GM20000 (cell line): ENCODE data around the gene DFFA.
"Not testable (repeated sequence)": the region's sequence is repeated elsewhere in the genome, so short reads cannot be mapped to it uniquely, and the experiment has no call there.

Experiments
- DNase-seq: peaks from one replicate; pipeline ENCODE4 v3.0.0; 2012; ENCODE audit warnings: low spot score
- TF ChIP-seq, protein P1 (sequence below): IDR thresholded peaks from 2 replicates; pipeline ENCODE4 v1.5.1; 2012; ENCODE audit warnings: mild to moderate bottlenecking, control low read depth; ENCODE audit errors: extremely low read depth, missing control alignments

The DFFA gene

GRCh38 chr1:10421637-10422036 is 50.7 kb downstream of the DFFA start:
- no peak for DNase-seq
- TF ChIP-seq, protein P1, sequence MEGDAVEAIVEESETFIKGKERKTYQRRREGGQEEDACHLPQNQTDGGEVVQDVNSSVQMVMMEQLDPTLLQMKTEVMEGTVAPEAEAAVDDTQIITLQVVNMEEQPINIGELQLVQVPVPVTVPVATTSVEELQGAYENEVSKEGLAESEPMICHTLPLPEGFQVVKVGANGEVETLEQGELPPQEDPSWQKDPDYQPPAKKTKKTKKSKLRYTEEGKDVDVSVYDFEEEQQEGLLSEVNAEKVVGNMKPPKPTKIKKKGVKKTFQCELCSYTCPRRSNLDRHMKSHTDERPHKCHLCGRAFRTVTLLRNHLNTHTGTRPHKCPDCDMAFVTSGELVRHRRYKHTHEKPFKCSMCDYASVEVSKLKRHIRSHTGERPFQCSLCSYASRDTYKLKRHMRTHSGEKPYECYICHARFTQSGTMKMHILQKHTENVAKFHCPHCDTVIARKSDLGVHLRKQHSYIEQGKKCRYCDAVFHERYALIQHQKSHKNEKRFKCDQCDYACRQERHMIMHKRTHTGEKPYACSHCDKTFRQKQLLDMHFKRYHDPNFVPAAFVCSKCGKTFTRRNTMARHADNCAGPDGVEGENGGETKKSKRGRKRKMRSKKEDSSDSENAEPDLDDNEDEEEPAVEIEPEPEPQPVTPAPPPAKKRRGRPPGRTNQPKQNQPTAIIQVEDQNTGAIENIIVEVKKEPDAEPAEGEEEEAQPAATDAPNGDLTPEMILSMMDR, result no peak

- TF ChIP-seq, protein P1, result no peak
- DNase-seq, result no peak
Observed at GRCh38 chr1:10419351-10419750, 53.0 kb downstream of the DFFA start.

DNA sequence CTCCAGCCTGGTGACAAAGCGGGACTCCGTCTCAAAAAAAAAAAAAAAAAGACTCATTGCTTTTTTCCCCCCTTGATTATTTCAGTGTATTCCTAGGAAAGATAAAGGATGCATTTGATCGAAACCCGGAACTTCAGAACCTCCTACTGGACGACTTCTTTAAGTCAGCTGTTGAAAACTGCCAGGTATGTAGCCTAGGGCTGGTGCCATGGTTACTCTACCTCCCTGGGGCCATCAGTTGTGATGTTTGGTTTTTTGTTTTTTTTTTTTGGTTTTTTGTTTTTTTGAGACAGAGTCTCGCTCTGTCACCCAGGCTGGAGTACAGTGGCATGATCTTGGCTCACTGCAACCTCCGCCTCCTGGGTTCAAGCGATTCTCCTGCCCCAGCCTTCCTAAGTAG is 53.6 kb downstream of the DFFA start:
- DNase-seq, result not testable (repeated sequence)

- DNase-seq, result not testable (repeated sequence)
Observed at GRCh38 chr1:10415967-10416366, 56.4 kb downstream of the DFFA start.

DNA sequence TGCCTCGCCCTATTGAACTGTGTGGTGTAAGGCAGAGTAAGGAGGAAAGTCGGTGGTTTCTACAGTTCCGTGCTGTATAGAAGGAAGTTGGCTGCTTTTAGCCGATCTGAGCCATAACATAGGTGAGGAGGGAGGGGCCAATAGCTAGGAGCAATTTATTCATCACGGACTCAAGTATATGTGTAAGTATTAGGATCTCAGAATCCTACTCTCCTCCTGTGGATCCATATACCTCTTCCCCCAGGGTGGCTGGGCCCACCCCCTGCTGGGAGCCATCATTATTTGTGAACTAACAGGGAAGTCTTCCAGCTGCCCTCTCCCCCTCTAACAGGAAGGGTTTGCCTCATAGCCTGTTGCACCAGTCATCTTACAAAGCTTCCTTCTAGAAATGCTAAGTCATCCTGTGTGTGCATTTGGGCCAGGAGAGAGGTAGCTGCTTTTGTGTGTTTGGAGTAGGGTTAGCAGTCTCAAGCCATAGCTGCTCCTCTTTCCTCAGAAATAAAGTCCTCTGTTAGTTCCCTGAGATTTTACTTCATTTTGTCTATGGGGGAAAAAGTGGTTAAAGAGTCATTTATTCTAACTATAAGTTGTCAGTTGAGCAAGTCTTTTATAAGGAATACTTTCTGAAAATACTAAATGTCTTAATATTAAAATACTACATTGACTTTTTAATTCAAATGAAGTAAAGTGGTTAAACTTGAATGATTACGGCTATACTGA is 57.0 kb downstream of the DFFA start:
- DNase-seq, result no peak

GRCh38 chr1:10407201-10407600 is 65.1 kb downstream of the DFFA start:
- DNase-seq, result no peak
- TF ChIP-seq, protein P1, result no peak

More for the DNA sequence above, 57.0 kb downstream of the DFFA start:
- TF ChIP-seq, protein P1, result no peak
